KBM-7 (cell line): ENCODE data around the gene TPRA1.
"Not testable (repeated sequence)": the region's sequence is repeated elsewhere in the genome, so short reads cannot be mapped to it uniquely, and the experiment has no call there.

ENCODE experiments used
- DNase-seq: peaks from one replicate; pipeline ENCODE4 v3.0.0-alpha.2; 2015
- in situ Hi-C: fragments of 300-500 bp; cut with MboI; formaldehyde crosslinking; loops from 2 replicates; pipeline ENCODE4 v1.14.3; 2020; ENCODE audit warnings: low sequenced_read_pairs, low pct_unique_long_range_greater_than_20kb, mixed read lengths

The TPRA1 gene

DNA sequence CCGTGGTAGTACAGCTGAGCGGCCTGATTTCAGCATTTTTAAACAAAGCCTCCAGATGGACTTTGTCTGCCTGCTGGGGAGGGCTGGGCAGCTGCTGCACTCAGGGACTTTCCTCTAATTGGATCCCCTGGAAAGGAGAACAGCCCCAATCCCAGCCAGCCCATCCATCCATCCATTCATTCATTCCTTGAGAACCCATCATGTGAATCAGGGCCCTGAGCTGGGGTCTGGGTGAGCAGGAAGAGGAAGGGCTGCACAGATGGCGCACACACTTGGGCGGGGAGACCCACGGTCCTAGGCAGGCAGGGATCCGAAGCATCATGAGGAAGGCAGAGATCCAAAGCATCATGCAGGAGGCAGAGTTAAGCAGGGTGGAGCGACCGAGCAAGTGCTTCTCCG, 45.7 kb downstream of the TPRA1 start:
- DNase-seq, result no peak
- in situ Hi-C loops, result no loop called here

DNA sequence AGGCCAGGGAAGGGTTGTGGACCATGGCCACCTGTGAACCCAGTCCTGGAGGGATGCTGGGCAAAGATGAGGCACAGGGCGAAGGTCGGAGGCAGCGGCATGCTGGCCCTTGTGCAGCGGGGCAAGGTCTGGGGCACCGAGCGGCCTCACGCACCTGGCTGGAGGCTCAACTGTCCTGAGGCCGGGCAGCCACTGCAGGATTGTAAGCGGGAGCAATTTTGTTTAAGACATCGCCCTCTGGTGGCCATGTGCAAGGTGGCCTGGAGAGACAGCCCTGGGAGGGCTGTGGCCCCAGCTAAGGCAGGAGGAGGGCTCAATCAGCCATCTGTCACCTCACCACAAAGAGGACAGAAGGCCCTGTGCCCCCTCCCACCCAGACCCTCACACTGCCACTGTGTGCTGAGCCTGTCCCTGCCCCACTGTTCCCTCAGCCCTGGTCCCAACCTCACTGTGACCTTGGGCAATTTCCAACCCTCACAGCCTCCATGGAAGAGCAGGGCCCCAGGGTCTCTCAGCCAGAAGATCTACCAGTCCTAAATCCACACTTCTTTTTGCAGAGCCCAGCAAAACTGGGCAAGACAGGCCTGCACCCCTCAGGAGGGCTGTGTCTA, 46.2 kb downstream of the TPRA1 start:
- in situ Hi-C loops, result no loop called here
- DNase-seq, result peak; percentile 71

DNA sequence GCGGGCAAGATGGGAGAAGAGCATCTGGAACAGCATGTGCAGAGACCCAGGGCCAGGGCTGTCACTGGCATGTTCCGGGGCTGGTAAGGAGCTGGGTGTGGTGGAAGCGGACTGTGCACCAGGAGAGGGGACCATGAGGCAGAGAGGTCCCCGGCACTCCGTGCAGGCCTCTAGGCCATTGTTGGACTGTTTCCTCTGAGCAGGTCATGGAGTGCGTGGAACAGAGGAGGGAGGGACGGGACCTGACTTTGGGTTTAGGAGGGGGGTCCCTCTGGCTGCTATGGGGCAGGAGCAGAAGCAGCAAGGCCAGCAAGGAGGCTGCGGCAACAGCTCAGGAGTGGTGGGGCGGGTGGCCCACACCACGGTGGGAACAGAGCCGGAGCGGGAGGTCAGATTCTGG, 47.1 kb downstream of the TPRA1 start:
- in situ Hi-C loops, result no loop called here
- DNase-seq, result no peak

DNA sequence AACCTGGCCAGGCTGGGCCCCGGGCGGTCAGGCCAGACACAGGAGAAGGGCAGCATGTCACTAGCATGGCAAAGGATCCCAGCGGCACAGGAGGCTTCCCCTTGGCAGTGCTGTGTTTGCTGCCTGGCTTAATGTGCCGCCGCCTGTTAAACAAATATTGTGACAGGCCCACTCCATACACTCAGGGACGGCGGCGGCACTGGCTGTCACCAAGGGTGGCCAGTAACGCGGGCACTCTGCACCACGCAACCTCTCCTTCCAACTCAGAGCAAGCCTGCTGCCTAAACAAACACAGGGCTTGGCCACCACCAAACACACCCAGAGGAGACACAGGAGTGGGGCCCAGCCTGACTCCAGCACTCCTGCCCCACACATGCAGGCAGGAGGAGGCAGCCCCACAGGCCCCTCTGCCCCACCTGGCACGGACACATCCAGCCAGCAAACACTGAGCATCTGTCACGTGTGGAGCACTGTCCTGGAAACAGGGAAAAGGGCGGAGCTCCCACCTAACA, 48.0 kb downstream of the TPRA1 start:
- in situ Hi-C loops, result no loop called here
- DNase-seq, result no peak

DNA sequence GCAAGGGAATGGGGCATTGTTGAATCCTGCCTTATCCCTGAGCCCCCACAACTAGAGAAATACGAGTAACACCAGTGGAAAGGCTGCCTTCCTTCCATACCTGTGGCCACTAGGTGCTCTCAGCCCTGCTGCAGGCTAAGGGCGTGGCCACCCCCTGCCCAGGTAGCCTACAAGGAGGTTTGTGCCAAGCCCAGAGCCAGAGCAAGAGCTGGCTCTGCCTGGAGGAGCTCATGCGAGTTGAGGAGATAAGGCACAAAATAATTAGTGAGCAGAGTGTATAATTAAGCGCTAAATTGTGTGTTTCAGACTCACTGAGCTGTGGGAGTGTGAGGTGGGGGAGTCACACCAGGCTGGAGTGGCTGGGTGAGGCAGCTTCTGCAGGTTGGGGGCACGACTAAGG, 49.2 kb downstream of the TPRA1 start:
- no peak for DNase-seq
- in situ Hi-C loops, result no loop called here

DNA sequence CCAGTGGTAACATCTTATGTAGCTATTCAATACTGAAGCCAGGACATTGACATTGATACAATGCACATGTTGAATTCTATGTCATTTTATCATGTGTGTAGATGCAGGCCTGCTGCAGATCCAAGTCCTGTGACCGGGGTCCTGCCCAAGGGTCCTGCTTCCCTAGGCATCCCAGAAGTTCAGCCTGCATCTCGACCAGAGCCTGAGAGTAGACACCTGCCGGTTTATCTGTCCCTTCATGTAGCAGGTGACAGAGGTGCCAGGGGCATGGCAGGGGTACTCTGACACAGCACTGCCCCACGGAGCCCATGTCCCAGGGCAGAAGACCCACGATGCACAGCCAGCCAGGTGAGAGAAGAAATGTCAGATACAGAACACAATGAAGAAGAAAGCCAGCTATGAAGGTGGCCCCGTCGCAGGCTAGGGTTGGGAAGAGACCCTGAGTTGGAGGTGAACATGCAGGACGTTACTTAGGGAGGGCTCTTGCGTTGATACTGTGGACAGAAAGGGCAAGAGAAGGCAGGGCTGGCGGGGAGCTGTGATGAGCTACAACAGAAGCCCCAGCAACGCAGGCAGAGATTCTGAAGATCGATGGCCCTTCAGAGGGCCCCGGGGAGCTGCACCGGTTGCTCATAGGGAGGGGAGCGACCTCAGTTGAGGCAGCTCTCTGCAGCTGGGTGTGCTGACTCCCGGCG, 51.0 kb downstream of the TPRA1 start:
- no peak for DNase-seq
- in situ Hi-C loops, result no loop called here

DNA sequence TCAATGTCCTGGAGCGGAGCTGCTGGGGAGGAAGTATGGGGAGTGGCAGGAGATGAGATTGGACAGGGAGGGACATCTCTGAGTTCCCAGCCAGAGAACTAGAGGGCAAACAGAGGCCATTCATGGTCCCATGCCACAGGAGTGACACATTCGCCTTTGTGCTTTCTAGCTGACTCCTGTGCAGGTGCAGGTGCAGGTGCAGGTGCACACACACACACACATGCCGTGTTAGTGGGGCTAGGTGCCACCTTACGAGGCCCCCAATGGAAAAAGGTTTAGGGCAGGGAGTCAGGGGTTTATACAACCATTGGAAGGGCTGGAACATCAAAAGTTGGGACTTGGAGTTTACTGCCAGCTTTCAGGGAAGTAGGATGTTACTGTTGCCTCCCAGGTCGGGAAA, 52.0 kb downstream of the TPRA1 start:
- DNase-seq, result no peak
- in situ Hi-C loops, result no loop called here

DNA sequence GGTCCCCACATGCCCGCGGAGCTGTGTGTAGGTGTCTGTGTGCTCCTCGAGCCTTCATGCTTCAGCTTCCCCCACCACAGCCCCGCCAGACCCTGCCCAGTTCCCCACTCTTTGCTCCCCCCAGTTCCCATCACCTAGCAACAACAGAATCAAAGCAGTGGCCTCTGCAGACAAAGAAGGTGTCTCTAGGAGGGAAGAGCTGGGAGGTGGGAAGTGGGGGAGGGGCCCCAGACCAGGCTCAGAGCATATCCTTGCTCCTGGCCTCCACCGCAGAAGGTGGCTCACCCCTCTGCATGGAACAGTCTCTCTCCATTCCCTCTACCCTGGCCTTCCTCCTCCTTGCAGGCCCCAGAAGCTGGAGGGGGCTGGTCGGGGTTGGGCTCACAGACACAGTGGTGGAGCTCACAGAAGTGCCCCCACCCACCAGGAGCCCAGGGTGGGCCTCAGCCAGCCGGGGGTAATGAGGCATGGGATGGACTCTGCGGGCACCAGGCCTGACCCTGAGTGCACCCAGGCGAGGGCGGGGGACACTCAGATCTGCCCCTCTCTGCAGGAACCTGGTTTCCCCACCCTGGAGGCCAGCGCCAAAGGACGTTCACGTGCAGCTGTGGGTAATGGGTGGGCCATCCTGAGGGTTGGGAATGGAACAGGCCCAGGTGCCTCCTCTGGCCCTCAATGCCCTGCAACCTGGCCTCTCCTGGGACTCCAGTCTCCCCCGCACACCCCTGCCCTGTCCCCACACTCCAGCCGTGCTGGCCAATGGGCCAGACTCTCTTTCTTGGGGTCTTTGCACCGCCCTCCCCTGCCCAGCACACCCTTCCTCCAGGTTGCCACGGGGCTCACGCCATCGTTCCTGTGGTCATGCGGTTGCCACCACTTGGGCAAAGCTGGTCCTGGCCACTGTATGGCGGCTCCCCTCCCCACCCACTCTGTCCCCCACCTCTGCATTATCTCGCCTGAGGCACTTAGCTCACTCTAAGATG, 53.4 kb downstream of the TPRA1 start:
- in situ Hi-C loops, result no loop called here
- no peak for DNase-seq

DNA sequence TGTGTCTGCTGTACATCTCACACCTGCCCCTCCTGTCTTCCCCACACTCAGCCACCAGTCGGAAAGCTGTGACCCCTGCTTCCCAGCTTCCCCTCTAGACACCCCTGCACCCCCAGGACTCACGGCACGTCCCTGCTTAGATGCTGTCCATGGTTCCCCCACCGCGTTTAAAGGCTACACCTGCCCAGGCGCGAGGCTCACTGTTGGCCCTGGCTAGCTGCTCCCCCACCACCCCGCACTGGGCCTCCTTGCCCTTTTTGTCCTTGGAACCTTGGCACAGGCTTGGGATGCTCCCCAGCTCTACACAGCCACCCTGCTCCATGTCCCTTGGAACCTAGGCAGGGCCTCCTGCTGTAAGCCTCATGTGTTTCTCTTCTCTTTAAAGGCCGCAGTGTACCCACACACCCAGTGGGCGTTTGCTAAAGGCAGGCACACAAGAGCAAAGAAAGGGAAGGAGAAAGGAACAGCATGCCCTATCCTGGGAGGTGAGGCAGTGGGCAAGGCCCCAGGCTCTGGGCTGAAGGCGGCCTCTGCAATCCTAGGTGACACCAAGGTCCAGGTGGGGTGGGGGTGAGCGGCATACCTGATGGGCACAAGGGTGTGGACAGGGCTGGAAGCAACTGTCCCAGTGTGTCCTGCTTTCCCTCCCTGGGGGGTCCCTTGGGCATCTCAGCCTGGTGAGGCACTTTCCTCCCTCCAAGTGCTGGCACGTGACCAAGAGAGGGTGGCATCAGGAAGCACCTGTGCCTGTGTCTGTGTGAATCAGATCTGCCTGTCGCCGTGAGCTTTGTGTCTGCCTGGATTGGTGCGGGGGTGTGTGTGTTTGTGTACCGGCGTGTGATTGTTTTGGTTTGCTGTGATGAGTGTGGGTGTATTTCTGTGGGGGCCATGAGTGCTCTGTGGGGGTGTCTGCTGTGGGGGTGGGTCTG, 54.4 kb downstream of the TPRA1 start:
- no peak for DNase-seq
- in situ Hi-C loops, result no loop called here

DNA sequence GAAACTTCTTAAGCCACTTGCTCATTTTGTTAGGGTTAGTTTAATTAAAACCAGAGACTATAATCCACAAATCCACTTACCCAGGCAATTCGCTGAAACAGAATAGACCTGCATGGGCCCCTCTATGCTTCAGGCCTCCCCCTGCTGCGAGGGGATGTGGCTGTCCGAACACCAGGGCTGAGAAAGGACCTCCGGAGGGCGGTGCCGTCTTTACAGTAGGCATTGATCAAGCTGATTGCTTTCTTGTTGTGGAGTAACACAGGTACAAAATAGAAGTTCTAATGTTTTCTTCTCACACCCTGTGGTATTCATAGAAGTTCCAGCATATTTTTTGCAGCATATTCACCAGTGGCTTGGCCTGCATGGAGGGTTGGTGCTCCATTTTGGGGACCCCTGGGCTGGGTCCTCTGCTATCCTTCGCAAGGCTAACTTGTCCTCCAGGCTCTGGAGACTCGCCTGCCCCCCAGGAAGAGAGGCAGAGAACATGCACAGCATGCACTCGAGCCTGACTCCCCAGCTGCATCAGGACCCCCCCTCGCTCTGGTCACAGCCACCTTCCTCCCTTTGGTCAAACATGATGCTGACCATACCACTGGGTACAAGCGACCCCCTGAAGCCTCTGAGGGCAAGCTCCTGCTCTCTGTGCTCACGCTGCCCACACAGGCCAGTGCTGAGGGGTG, 55.3 kb downstream of the TPRA1 start:
- DNase-seq, result no peak
- in situ Hi-C loops, result no loop called here

DNA sequence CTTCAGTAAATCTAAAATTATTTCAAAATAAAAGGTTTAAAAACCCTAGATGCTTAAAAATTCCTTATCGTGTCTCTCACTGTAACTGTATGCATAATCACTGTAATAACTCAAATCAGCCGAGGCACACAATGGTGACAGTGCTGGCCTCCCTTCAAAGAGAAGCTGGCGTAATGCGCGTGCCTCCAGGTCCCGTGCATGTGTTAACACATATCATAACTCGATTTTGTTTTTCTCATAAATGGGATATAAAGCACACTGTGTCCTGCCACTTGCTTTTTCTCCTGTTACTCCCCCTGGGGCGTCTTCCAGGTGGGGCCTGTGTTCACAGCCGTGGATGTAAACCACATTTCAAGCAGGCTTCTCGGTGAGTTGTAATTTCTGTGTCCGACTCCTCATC, 56.0 kb downstream of the TPRA1 start:
- in situ Hi-C loops, result no loop called here
- no peak for DNase-seq

DNA sequence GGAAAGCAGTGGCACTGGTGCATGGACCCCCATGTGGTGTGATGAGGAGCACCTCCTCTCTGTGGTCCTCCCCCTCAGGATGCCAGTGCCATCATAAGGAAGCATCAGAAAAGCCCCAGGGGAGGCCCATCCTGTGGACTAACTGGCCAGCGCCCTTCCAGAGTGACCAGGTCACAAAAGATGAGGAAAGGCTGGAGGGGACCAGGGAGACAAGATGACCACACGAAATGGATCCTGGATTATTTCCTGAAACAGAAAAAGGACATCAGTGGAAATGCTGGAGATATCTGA, 56.4 kb downstream of the TPRA1 start:
- DNase-seq, result no peak
- in situ Hi-C loops, result no loop called here

DNA sequence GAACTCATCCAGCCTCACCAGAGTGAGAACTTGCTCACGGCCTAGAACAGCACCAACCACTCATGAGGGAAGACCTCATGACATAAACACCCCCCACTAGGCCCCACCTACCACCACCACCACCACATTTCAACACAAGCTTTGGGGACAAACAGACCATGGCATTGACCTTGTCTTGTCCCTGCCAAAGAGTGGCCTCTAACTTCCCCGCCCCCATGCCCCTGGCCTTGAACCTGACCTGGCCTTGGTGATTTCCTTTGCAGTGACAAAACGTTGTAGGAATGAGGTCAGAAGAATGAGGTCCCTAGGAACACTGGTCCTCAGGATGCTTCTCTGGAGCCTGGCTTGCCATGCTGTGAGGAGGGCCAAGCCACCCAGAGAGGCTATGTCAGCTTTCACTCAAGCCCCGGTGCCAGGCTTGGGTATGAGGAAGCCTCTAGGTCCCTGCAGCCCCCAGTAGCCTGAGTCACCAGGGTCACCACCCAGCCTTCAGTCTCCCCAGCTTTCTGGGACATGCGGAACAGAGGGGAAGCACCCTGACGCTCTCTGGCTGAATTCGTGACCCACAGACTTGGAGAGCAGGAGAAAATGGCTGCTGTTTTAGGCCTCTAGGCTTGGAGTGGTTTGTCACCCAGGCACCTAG, 57.9 kb downstream of the TPRA1 start:
- DNase-seq, result no peak
- in situ Hi-C loops, result no loop called here

DNA sequence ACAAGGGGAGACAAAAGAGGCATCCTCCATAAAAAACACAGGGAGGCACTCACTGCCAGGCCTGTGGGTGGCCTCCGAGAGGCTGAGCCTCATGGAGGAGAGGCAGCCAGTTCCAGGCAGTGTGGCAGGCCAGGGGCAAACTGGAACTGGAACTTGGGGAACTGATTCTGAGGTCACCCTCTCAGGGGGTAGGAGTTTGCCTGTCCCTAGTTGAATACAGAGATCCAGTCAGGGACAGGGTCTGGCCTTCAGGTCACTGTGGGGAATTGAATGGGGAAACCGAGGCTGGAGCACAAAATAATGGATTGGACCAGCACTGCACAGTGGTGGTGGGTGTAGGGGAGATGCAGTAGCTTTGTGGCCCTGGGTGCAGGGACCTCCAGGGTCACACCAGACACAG, 58.7 kb downstream of the TPRA1 start:
- in situ Hi-C loops, result no loop called here
- DNase-seq, result no peak

DNA sequence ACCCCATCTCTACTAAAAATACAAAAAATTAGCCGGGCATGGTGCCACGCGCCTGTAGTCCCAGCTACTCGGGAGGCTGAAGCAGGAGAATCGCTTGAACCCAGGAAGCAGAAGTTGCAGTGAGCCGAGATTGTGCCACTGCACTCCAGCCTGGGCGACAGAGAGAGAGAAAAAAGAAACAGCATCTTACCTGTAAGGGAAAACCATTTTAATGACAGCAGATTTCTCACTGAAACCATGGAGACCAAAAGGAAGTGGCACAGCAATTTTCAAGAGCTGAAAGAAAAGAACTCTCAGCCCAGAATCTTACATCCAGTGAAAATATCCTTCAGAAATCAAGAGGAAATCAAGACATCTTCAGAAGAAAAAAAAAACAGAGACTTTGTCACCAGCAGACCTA, 59.7 kb downstream of the TPRA1 start:
- DNase-seq, in situ Hi-C loops: not testable (repeated sequence)

DNA sequence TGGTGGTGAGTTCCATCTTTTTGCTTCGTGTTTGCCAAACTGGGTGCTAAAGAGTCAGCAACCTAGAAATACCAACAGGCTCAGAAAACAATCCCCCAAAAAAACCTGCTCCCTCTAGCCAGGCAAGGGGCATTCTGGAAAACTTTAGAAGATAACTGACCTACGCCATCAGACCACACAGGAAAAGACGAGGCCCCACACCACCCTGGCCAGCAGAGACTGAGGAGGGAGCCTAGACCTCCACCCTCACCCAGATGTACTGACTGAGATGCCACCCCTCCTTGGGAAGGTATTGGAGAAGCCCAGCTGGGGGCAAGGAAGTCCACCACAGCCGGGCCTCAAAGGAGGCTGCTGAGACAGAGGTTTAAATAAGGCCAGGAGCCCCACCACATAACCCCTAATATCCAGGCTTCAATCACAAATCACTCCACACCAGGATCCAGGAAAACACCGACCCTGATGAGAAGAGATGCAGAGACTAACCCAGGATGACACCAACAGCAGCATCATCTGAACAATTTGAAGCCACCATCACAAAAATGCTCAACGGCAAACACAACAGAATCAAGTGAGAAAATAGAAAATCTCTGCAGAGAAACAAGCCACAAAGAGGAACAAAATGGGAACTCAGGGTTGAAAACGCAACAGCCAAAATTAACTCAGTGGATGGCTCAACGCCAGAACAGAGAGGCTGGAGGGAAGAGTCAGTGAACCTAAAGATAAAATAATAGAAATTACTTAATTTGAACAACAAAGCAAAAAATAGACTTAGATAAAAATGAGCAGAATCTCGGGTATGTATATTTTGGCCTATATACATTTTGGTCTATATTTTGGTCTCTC, 61.0 kb downstream of the TPRA1 start:
- DNase-seq, result no peak
- in situ Hi-C loops, result no loop called here

DNA sequence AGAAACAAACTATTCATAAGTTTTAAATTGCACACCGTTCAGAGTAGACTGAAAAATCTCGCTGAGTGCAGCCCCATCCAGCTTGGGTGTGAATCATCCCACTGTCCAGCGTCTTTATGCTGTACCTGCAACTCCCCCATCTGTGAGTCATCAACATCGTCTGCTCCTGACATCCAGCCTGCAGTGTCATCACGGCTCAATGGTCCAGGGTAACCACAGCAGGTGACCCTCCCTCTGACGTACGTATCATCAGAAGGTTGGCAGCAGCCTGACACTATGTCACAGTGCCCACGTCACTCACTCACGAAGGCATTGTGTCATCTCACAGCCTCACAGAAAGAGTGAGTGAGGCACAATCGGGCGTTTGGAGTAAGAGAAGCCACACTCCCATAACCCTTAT, 65.2 kb downstream of the TPRA1 start:
- in situ Hi-C loops, result no loop called here
- DNase-seq, result no peak
